SK-N-SH (cell line): ENCODE measurements around the gene RAB21. TPM values are rescaled to one million over a fixed set of nuclear protein-coding genes. Genes with fewer than 3 reads are reported as not detected.

Experiments
- CTCF ChIA-PET: fragments of 300-600, 350-600 bp; formaldehyde crosslinking; extraction: SDS; loops from one replicate; lab custom pipeline; 2021; lab: Yijun Ruan, JAX
- POLR2A ChIA-PET: fragments of 350-600 bp; sonication (Branson Sonifier 250); formaldehyde crosslinking; extraction: SDS; loops from one replicate; lab custom pipeline; 2020; ENCODE audit warnings: antibody characterized with exemption, inconsistent platforms; lab: Yijun Ruan, JAX
- DNase-seq: peaks from one replicate; pipeline ENCODE4 v3.0.0; 2012
- H2AFZ ChIP-seq: fragments of 200-600 bp; sonication (generic); 2 replicates; pipeline ENCODE4 v1.8.1; 2016; ENCODE audit warnings: antibody characterized with exemption, mild to moderate bottlenecking, low read depth
- H3F3A ChIP-seq: fragments of 200-600 bp; sonication (generic); replicated peaks from 2 replicates; pipeline ENCODE3; 2016; ENCODE audit warnings: antibody characterized with exemption, mild to moderate bottlenecking; ENCODE audit not compliant: insufficient read depth
- H3K27ac ChIP-seq, 2 experiments: fragments of 200-500 bp in 1 of 2; fragments of 200-600 bp in 1 of 2; sonication (Bioruptor generic) in 1 of 2; sonication (generic), shearing (Covaris generic) in 1 of 2; 2 replicates each; pipeline versions ENCODE4 v1.5.1 to v1.6.1; 2014 to 2016; ENCODE audit warnings: low read depth in 2 of 2, inconsistent platforms in 1 of 2, low read length in 1 of 2, mild to moderate bottlenecking in 1 of 2, mixed read lengths in 1 of 2
- H3K27me3 ChIP-seq: fragments of 200-600 bp; sonication (generic), shearing (Covaris generic); 2 replicates; pipeline ENCODE4 v1.6.1; 2016; ENCODE audit warnings: mixed run types; ENCODE audit not compliant: insufficient read depth
- H3K36me3 ChIP-seq, 2 experiments: fragments of 200-500 bp in 1 of 2; fragments of 200-600 bp in 1 of 2; sonication (Bioruptor generic) in 1 of 2; sonication (generic) in 1 of 2; replicated peaks in 1 of 2; 2 replicates each; pipeline versions ENCODE3 to v1.5.1; 2014 to 2016; ENCODE audit warnings: low read length in 1 of 2, mild to moderate bottlenecking in 1 of 2; ENCODE audit not compliant: insufficient read depth in 2 of 2, control insufficient read depth in 1 of 2
- H3K4me1 ChIP-seq, 2 experiments: fragments of 200-500 bp in 1 of 2; fragments of 200-600 bp in 1 of 2; sonication (Bioruptor generic) in 1 of 2; sonication (generic), shearing (Covaris generic) in 1 of 2; 2 replicates each; pipeline versions ENCODE4 v1.5.1 to v1.6.1; 2014 to 2016; ENCODE audit warnings: low read depth in 1 of 2, low read length in 1 of 2, mixed run types in 1 of 2; ENCODE audit not compliant: insufficient read depth in 2 of 2, control insufficient read depth in 1 of 2
- H3K4me2 ChIP-seq: fragments of 200-600 bp; sonication (generic), shearing (Covaris generic); 2 replicates; pipeline ENCODE4 v1.6.1; 2017; ENCODE audit warnings: mixed run types
- H3K4me3 ChIP-seq, 2 experiments: fragments of 200-500 bp in 1 of 2; fragments of 200-600 bp in 1 of 2; sonication (Bioruptor generic) in 1 of 2; sonication (generic), shearing (Covaris generic) in 1 of 2; 2 replicates each; pipeline versions ENCODE4 v1.5.1 to v1.8.1; 2014 to 2016; ENCODE audit warnings: low read depth in 2 of 2, inconsistent platforms in 1 of 2, low read length in 1 of 2, mild to moderate bottlenecking in 1 of 2, mixed read lengths in 1 of 2, moderate library complexity in 1 of 2
- H3K79me2 ChIP-seq: fragments of 200-600 bp; sonication (generic); 2 replicates; pipeline ENCODE4 v1.8.1; 2017; ENCODE audit warnings: mild to moderate bottlenecking; ENCODE audit not compliant: insufficient read depth
- H3K9ac ChIP-seq: fragments of 200-600 bp; sonication (generic); 2 replicates; pipeline ENCODE4 v1.6.1; 2017; ENCODE audit warnings: mixed run types
- H3K9me2 ChIP-seq: fragments of 200-600 bp; sonication (generic); 2 replicates; pipeline ENCODE4 v1.6.1; 2017; ENCODE audit warnings: mixed run types
- H3K9me3 ChIP-seq: fragments of 200-600 bp; sonication (generic); 2 replicates; pipeline ENCODE4 v1.6.1; 2017; ENCODE audit warnings: mixed run types, mild to moderate bottlenecking, moderate library complexity
- H4K20me1 ChIP-seq: fragments of 200-600 bp; sonication (generic); 2 replicates; pipeline ENCODE4 v1.6.1; 2017; ENCODE audit warnings: mild to moderate bottlenecking, mixed run types; ENCODE audit not compliant: insufficient read depth
- CHD2 ChIP-seq: fragments of 150-350 bp; IDR thresholded peaks from 2 replicates; pipeline ENCODE4 v1.6.1; 2018; ENCODE audit warnings: low read length; ENCODE audit not compliant: partially characterized antibody
- ELF1 ChIP-seq: IDR thresholded peaks from 2 replicates; pipeline ENCODE4 v1.4.0; 2012
- EZH2phosphoT487 ChIP-seq: fragments of 200-600 bp; sonication (generic); IDR thresholded peaks from 2 replicates; pipeline ENCODE4 v1.6.1; 2017; ENCODE audit warnings: low read depth, mixed run types, mild to moderate bottlenecking, antibody characterized with exemption, moderate library complexity, borderline replicate concordance
- GATA2 ChIP-seq: sonication (generic); formaldehyde crosslinking; IDR thresholded peaks from 2 replicates; pipeline ENCODE4 v1.5.0; 2020; ENCODE audit warnings: mild to moderate bottlenecking, missing genetic modification reagents
- MEF2A ChIP-seq: IDR thresholded peaks from 2 replicates; pipeline ENCODE4 v1.4.0; 2012; ENCODE audit warnings: low read depth, borderline replicate concordance
- MXI1 ChIP-seq: IDR thresholded peaks from 2 replicates; pipeline ENCODE4 v1.6.1; 2012; ENCODE audit warnings: mild to moderate bottlenecking, low read depth, low read length, improper control_type of control experiment
- NFIC ChIP-seq: IDR thresholded peaks from 2 replicates; pipeline ENCODE4 v1.4.0; 2012; ENCODE audit warnings: borderline replicate concordance
- NRF1 ChIP-seq: IDR thresholded peaks from 2 replicates; pipeline ENCODE4 v1.6.1; 2012; ENCODE audit warnings: low read depth, mild to moderate bottlenecking, low read length
- POLR2AphosphoS5 ChIP-seq: IDR thresholded peaks from 2 replicates; pipeline ENCODE4 v1.6.1; 2012; ENCODE audit warnings: low read depth, low read length
- RAD21 ChIP-seq: IDR thresholded peaks from 2 replicates; pipeline ENCODE4 v1.6.1; 2012; ENCODE audit warnings: mild to moderate bottlenecking, low read length
- RCOR1 ChIP-seq: fragments of 150-350 bp; IDR thresholded peaks from 2 replicates; pipeline ENCODE4 v1.6.1; 2017; ENCODE audit warnings: antibody characterized with exemption, low read length
- SIN3A ChIP-seq: IDR thresholded peaks from 2 replicates; pipeline ENCODE4 v1.6.1; 2012; ENCODE audit warnings: low read depth, mild to moderate bottlenecking, low read length, moderate library complexity, borderline replicate concordance
- YY1 ChIP-seq: IDR thresholded peaks from 2 replicates; pipeline ENCODE4 v1.4.0; 2012; ENCODE audit warnings: low read depth, mild to moderate bottlenecking
- WGBS: methylation state at CpG from one replicate; pipeline ENCODE4 v1.1.6; 2017; ENCODE audit warnings: low lambda C conversion rate; 5-methylcytosine and 5-hydroxymethylcytosine counted together
- polyA plus RNA-seq, 3 experiments: library from polyadenylated mRNA; depleted of rRNA; stranded (reverse); fragments of >200 nt; gene quantifications; 2 replicates each; pipeline ENCODE4 v1.2.3, GENCODE V29; 2012
- TF ChIP-seq, protein P1 (sequence below): fragments of 200-600 bp; sonication (generic); IDR thresholded peaks from 2 replicates; pipeline ENCODE4 v1.6.1; 2017; ENCODE audit warnings: antibody characterized with exemption, mild to moderate bottlenecking, moderate library complexity
- TF ChIP-seq, protein P2 (sequence below): IDR thresholded peaks from 2 replicates; pipeline ENCODE4 v1.6.1; 2012; ENCODE audit warnings: mild to moderate bottlenecking, low read depth, low read length, moderate library complexity

The RAB21 gene
- polyA plus RNA-seq, 1 of the 3 experiments (the other 2 are of a cell fraction), result 6.5 TPM

DNA sequence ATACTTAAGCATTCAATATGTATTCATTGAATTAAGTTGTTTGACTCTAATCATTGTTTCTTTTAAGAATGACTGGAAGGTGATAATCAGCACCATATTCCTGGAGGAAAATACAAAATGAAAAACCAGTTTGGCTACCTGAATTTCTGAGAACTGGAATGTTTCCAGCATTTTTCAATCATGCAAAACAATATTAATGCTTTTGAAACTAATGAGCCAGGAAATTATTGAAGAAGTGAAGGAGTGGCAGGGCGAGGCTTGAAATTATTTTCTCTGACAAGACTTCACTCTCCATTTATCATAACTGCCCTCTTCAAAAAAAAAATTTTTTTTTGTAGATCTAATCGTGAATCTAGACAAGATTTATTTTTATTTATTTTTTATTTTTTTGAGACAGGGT, 49.7 kb upstream of the RAB21 start:
- Histone ChIP-seq H3K79me2 (no peaks in the 10 kb centered on the region), H3K9me3 (no peaks in the 10 kb centered on the region), H3K27ac (no peak overlapping the region), H3K4me3 (no peak overlapping the region), H3K9me2 (no peaks in the 10 kb centered on the region), H2AFZ (no peak overlapping the region), H3F3A (peaks cover 2% of the 10 kb centered on the region), H3K4me1 (0 out of 4 replicates have a peak, but pooled peaks cover 0 to 8% of the 10 kb centered on the region in 2 experiments), H3K9ac (no peak overlapping the region), H3K4me2 (no peak overlapping the region), H3K36me3 (peaks cover 12 to 25% of the 10 kb centered on the region in 2 experiments), H4K20me1 (no peaks in the 10 kb centered on the region), H3K27me3 (no peaks in the 10 kb centered on the region)
- CTCF ChIA-PET, result interaction anchor here (1.5 to 3.5 kb wide), 3 partner anchors 18 to 42 kb away, joined by 4 to 10 read pairs (median 5); partner anchors contain the start of gene TMEM19
- no peak for DNase-seq
- 96% methylated on average over 2 of the region's 2 CpGs for WGBS
- TF ChIP-seq NFIC (no peak), SIN3A (no peak), POLR2AphosphoS5 (no peak), GATA2 (no peak), MXI1 (no peak)
- POLR2A ChIA-PET, result no interaction called here

DNA sequence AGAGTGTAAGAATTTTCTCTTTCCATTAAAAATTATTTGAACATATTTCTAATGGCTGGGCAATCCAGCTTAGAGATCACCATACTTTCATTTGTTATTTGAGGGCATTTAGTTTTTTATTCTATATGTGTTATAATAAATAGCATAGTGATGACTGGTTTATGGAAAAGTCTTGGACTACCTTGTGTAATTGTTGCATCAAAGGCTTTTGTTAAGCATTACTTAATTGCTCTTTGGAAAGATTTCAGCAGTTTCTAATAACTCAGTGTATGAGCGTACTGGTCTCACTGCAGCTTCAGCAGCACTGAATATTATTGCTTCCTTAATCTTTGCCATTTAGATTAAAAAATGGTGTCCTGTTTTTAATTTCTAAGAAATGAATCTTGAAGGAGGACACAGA, 46.0 kb upstream of the RAB21 start:
- H4K20me1 ChIP-seq, result no peaks in the 10 kb centered on the region
- TF ChIP-seq MEF2A (no peak), MXI1 (no peak)
- no peaks in the 10 kb centered on the region for H3K9me2 ChIP-seq
- DNase-seq, result no peak
- no peak overlapping the region for H3K27ac ChIP-seq
- no peak overlapping the region for H3K9ac ChIP-seq
- peaks cover 0 to 12% of the 10 kb centered on the region in 2 experiments for H3K36me3 ChIP-seq
- no peaks in the 10 kb centered on the region for H3K79me2 ChIP-seq
- 95% methylated on average over 1 of the region's 1 CpG for WGBS
- H3K27me3 ChIP-seq, result no peaks in the 10 kb centered on the region
- H3F3A ChIP-seq, result peaks cover 8% of the 10 kb centered on the region
- H3K4me1 ChIP-seq, result 0 out of 4 replicates have a peak, but pooled peaks cover 0 to 8% of the 10 kb centered on the region in 2 experiments
- no peak overlapping the region for H2AFZ ChIP-seq
- H3K4me2 ChIP-seq, result no peak overlapping the region
- ChIA-PET POLR2A (no interaction called here), CTCF (interaction anchor here (0.8 to 1.5 kb wide), 3 partner anchors 11 to 73 kb away, joined by 3 to 4 read pairs (median 3); no protein-coding TSS in a partner anchor)
- H3K9me3 ChIP-seq, result 0 out of 2 replicates have a peak, but pooled peaks cover 6% of the 10 kb centered on the region
- H3K4me3 ChIP-seq, result no peak overlapping the region

DNA sequence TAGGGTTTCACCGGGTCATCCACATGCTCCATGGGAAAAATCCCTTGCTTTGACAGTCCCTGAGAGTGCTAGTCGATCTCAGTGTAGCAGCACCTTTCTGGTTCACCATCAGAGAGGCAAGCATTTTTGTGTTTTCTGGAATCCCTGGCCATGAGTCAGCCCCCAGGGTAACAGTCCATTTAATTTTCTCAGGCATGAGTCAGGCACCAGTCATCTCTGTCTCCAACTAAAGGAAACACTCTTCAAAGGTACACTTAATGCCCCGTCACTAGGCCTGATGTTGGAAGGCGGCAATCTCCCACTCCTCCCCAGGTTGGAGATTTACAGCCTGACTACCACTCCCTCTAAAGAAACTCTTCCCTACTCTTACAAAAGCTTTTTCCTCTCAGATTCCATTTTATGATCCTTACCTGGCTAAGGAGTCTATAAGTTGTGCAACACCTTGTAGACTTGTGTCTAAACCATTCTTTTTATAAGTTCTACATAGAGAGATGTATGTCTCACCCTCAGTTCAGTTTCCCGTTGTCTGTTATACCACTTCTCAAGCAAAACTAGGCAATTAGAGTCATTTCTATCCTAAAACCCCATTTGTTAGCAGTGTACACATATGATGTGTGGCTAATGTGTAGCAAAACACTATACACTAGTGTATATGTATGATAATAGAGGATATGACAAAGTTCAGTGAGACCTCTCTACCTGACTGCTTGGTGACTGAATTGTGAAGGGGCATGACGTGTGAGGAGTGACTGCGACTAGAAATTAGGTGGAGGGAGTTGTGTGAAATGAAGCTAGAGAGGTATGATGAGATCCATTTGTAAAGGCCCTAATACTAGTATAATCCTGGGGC, 44.2 kb upstream of the RAB21 start:
- Histone ChIP-seq H3K9me2 (no peaks in the 10 kb centered on the region), H3K4me2 (peak overlapping the region; percentile 16; the same call in 1 of the 2 replicates), H3K9me3 (0 out of 2 replicates have a peak, but pooled peaks cover 12% of the 10 kb centered on the region), H3K27ac (peak overlapping the region in 1 of 2 experiments; percentile 78; a peak in 2 of 4 replicates), H3K36me3 (peaks cover 0 to 3% of the 10 kb centered on the region in 2 experiments), H4K20me1 (no peaks in the 10 kb centered on the region), H3K4me1 (0 out of 4 replicates have a peak, but pooled peaks cover 0 to 8% of the 10 kb centered on the region in 2 experiments), H3K9ac (no peak overlapping the region), H2AFZ (peak overlapping the region; percentile 12; the same call in 1 of the 2 replicates), H3F3A (peaks cover 8% of the 10 kb centered on the region), H3K79me2 (no peaks in the 10 kb centered on the region), H3K4me3 (no peak overlapping the region), H3K27me3 (no peaks in the 10 kb centered on the region)
- DNase-seq, result no peak
- CTCF ChIA-PET, result no interaction called here
- 52% methylated on average over 7 of the region's 7 CpGs for WGBS
- POLR2A ChIA-PET, result no interaction called here
- TF ChIP-seq NRF1 (no peak), EZH2phosphoT487 (no peak), CHD2 (no peak), RCOR1 (no peak), RAD21 (no peak), YY1 (no peak), SIN3A (peak; percentile 25; the same call in 1 of the 2 replicates), ELF1 (no peak)
- TF ChIP-seq, protein P1, sequence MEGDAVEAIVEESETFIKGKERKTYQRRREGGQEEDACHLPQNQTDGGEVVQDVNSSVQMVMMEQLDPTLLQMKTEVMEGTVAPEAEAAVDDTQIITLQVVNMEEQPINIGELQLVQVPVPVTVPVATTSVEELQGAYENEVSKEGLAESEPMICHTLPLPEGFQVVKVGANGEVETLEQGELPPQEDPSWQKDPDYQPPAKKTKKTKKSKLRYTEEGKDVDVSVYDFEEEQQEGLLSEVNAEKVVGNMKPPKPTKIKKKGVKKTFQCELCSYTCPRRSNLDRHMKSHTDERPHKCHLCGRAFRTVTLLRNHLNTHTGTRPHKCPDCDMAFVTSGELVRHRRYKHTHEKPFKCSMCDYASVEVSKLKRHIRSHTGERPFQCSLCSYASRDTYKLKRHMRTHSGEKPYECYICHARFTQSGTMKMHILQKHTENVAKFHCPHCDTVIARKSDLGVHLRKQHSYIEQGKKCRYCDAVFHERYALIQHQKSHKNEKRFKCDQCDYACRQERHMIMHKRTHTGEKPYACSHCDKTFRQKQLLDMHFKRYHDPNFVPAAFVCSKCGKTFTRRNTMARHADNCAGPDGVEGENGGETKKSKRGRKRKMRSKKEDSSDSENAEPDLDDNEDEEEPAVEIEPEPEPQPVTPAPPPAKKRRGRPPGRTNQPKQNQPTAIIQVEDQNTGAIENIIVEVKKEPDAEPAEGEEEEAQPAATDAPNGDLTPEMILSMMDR, result no peak
- TF ChIP-seq, protein P2, sequence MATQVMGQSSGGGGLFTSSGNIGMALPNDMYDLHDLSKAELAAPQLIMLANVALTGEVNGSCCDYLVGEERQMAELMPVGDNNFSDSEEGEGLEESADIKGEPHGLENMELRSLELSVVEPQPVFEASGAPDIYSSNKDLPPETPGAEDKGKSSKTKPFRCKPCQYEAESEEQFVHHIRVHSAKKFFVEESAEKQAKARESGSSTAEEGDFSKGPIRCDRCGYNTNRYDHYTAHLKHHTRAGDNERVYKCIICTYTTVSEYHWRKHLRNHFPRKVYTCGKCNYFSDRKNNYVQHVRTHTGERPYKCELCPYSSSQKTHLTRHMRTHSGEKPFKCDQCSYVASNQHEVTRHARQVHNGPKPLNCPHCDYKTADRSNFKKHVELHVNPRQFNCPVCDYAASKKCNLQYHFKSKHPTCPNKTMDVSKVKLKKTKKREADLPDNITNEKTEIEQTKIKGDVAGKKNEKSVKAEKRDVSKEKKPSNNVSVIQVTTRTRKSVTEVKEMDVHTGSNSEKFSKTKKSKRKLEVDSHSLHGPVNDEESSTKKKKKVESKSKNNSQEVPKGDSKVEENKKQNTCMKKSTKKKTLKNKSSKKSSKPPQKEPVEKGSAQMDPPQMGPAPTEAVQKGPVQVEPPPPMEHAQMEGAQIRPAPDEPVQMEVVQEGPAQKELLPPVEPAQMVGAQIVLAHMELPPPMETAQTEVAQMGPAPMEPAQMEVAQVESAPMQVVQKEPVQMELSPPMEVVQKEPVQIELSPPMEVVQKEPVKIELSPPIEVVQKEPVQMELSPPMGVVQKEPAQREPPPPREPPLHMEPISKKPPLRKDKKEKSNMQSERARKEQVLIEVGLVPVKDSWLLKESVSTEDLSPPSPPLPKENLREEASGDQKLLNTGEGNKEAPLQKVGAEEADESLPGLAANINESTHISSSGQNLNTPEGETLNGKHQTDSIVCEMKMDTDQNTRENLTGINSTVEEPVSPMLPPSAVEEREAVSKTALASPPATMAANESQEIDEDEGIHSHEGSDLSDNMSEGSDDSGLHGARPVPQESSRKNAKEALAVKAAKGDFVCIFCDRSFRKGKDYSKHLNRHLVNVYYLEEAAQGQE, result 0 out of 2 replicates have a peak, but pooled peaks have one; percentile 11
